Naive thymus-derived CD8-positive, alpha-beta T cell (primary cell): Measurements from ENCODE around the gene CLDN20. TPM values are rescaled to one million over a fixed set of nuclear protein-coding genes. Genes with fewer than 3 reads are reported as not detected.

Source experiments
- ATAC-seq, 2 donors: fragments of 150-1000 bp; cut with Tn5 transposase in 1 of 2; sonication (Bioruptor Pico), chemical (Tn5 transposase) in 1 of 2; 1 replicate in 1 of 2; 2 replicates in 1 of 2; pipeline ENCODE4 v1.10.0; 2021; ENCODE audit warnings: mild to moderate bottlenecking in 2 of 2, moderate library complexity in 2 of 2
- POLR2A ChIA-PET: fragments of 350-600 bp; sonication (Branson Sonifier 250); formaldehyde crosslinking; loops from one replicate; lab custom pipeline; 2021; ENCODE audit warnings: antibody characterized with exemption; lab: Charles Lee
- DNase-seq, 10 donors: peaks; one replicate each; pipeline versions ENCODE4 v3.0.0 to v3.0.0-alpha.2; 2020 to 2022
- H3K27ac Mint-ChIP-seq, 10 donors: one replicate each; pipeline ENCODE4 v1.8.0; 2020 to 2022; ENCODE audit warnings: mild to moderate bottlenecking in 10 of 10, mixed read lengths in 10 of 10, moderate library complexity in 4 of 10, inconsistent platforms in 1 of 10
- H3K27me3 Mint-ChIP-seq, 5 donors: one replicate each; pipeline ENCODE4 v1.8.0; 2021 to 2022; ENCODE audit warnings: mixed read lengths in 5 of 5
- H3K36me3 Mint-ChIP-seq, 3 donors: one replicate each; pipeline ENCODE4 v1.8.0; 2020 to 2022; ENCODE audit warnings: mixed read lengths in 3 of 3, mild to moderate bottlenecking in 2 of 3, inconsistent platforms in 1 of 3
- H3K4me1 Mint-ChIP-seq, 4 donors: one replicate each; pipeline ENCODE4 v1.8.0; 2021 to 2022; ENCODE audit warnings: mixed read lengths in 4 of 4
- H3K4me3 Mint-ChIP-seq, 10 donors: one replicate each; pipeline ENCODE4 v1.8.0; 2020 to 2022; ENCODE audit warnings: mild to moderate bottlenecking in 10 of 10, mixed read lengths in 10 of 10, moderate library complexity in 6 of 10, inconsistent platforms in 1 of 10
- H3K9me3 Mint-ChIP-seq, 9 donors: one replicate each; pipeline ENCODE4 v1.8.0; 2020 to 2022; ENCODE audit warnings: mixed read lengths in 9 of 9, mild to moderate bottlenecking in 3 of 9, inconsistent platforms in 1 of 9, moderate library complexity in 1 of 9
- polyA plus RNA-seq, 3 donors: library from polyadenylated mRNA; unstranded; fragments of 300-500 nt; fragmentation: Illumina TruSeq; gene quantifications; one replicate each; pipeline ENCODE4 v1.2.3, GENCODE V29; 2021
- total RNA-seq, 8 experiments: library from RNA in 2 of 8; stranded (reverse) in 2 of 8; gene quantifications; one replicate each; pipeline ENCODE4 v1.2.3 and lab custom pipeline; 2021 to 2026

The CLDN20 gene
- total and polyA plus RNA-seq, 5 experiments from 2014 or later: not detected

- peaks cover 0 to 69% (median 14%) of the 10 kb centered on the region in 3 donors for H3K36me3 Mint-ChIP-seq
- H3K9me3 Mint-ChIP-seq: no peaks in the 10 kb centered on the region
- POLR2A ChIA-PET: no interaction called here
- H3K4me3 Mint-ChIP-seq: no peak overlapping the region
- no peaks in the 10 kb centered on the region for H3K27me3 Mint-ChIP-seq
- no peak overlapping the region for H3K27ac Mint-ChIP-seq
- ATAC-seq (no peak), DNase-seq (no peak)
- H3K4me1 Mint-ChIP-seq: peaks cover 0 to 27% (median 11%) of the 10 kb centered on the region in 4 donors
Observed at GRCh38 chr6:155274533-155274932, 10.7 kb downstream of the CLDN20 start.

GRCh38 chr6:155275808-155276480, 12.1 kb downstream of the CLDN20 start:
- no peaks in the 10 kb centered on the region for H3K27me3 Mint-ChIP-seq
- no peak overlapping the region for H3K4me3 Mint-ChIP-seq
- ATAC-seq (no peak), DNase-seq (no peak)
- H3K4me1 Mint-ChIP-seq: peaks cover 4 to 30% (median 9%) of the 10 kb centered on the region in 4 donors
- POLR2A ChIA-PET: no interaction called here
- peak overlapping the region in 2 of 10 donors; percentile 29 for H3K27ac Mint-ChIP-seq
- no peaks in the 10 kb centered on the region for H3K9me3 Mint-ChIP-seq
- peaks cover 0 to 67% (median 14%) of the 10 kb centered on the region in 3 donors for H3K36me3 Mint-ChIP-seq

- H3K4me3 Mint-ChIP-seq: no peak overlapping the region
- peaks cover 4 to 30% (median 9%) of the 10 kb centered on the region in 4 donors for H3K4me1 Mint-ChIP-seq
- no peak for ATAC-seq
- no peak for DNase-seq
- no peaks in the 10 kb centered on the region for H3K9me3 Mint-ChIP-seq
- H3K27ac Mint-ChIP-seq: peak overlapping the region in 3 of 10 donors; percentile 12 to 49 (median 48)
- peaks cover 0 to 73% (median 14%) of the 10 kb centered on the region in 3 donors for H3K36me3 Mint-ChIP-seq
- no peaks in the 10 kb centered on the region for H3K27me3 Mint-ChIP-seq
- POLR2A ChIA-PET: no interaction called here
Observed at GRCh38 chr6:155276638-155277037, 12.8 kb downstream of the CLDN20 start.

GRCh38 chr6:155278319-155279049, 14.7 kb downstream of the CLDN20 start:
- no peak for ATAC-seq
- peaks cover 4 to 23% (median 8%) of the 10 kb centered on the region in 4 donors for H3K4me1 Mint-ChIP-seq

GRCh38 chr6:155284775-155285174, 21.0 kb downstream of the CLDN20 start:
- no peak overlapping the region for H3K4me3 Mint-ChIP-seq
- DNase-seq: no peak
- H3K27ac Mint-ChIP-seq: no peak overlapping the region
- H3K4me1 Mint-ChIP-seq: peaks cover 0 to 7% (median 3%) of the 10 kb centered on the region in 4 donors
- no peaks in the 10 kb centered on the region for H3K9me3 Mint-ChIP-seq
- no peaks in the 10 kb centered on the region for H3K27me3 Mint-ChIP-seq
- ATAC-seq: no peak
- peaks cover 9 to 80% (median 31%) of the 10 kb centered on the region in 3 donors for H3K36me3 Mint-ChIP-seq
- POLR2A ChIA-PET: no interaction called here

More at GRCh38 chr6:155278319-155279049, 14.7 kb downstream of the CLDN20 start:
- H3K36me3 Mint-ChIP-seq: peaks cover 3 to 77% (median 18%) of the 10 kb centered on the region in 3 donors
- no peaks in the 10 kb centered on the region for H3K27me3 Mint-ChIP-seq
- H3K4me3 Mint-ChIP-seq: no peak overlapping the region
- POLR2A ChIA-PET: no interaction called here
- no peak for DNase-seq
- no peaks in the 10 kb centered on the region for H3K9me3 Mint-ChIP-seq
- H3K27ac Mint-ChIP-seq: peak overlapping the region in 5 of 10 donors; percentile 9 to 71 (median 29)

- Mint-ChIP-seq H3K27me3 (no peaks in the 10 kb centered on the region), H3K36me3 (peaks cover 20 to 83% (median 36%) of the 10 kb centered on the region in 3 donors), H3K4me3 (no peak overlapping the region), H3K27ac (no peak overlapping the region), H3K9me3 (no peaks in the 10 kb centered on the region), H3K4me1 (peaks cover 3 to 15% (median 8%) of the 10 kb centered on the region in 4 donors)
- DNase-seq (no peak), ATAC-seq (no peak)
- POLR2A ChIA-PET: no interaction called here
Observed at GRCh38 chr6:155287762-155288161, 23.9 kb downstream of the CLDN20 start.

GRCh38 chr6:155290491-155290890, 26.7 kb downstream of the CLDN20 start:
- ATAC-seq: no peak
- Mint-ChIP-seq H3K9me3 (no peaks in the 10 kb centered on the region), H3K4me1 (peaks cover 3 to 27% (median 8%) of the 10 kb centered on the region in 4 donors), H3K4me3 (no peak overlapping the region), H3K27me3 (no peaks in the 10 kb centered on the region), H3K27ac (no peak overlapping the region), H3K36me3 (peaks cover 15 to 81% (median 18%) of the 10 kb centered on the region in 3 donors)
- no peak for DNase-seq
- POLR2A ChIA-PET: interaction anchor here (0.6 to 0.7 kb wide), 2 partner anchors 24 to 1049 kb away, joined by 3 read pairs; no protein-coding TSS in a partner anchor

- no peak for ATAC-seq
- Mint-ChIP-seq H3K4me1 (peaks cover 3 to 27% (median 8%) of the 10 kb centered on the region in 4 donors), H3K4me3 (no peak overlapping the region), H3K27me3 (no peaks in the 10 kb centered on the region), H3K27ac (peak overlapping the region in 1 of 10 donors; percentile 15), H3K9me3 (no peaks in the 10 kb centered on the region), H3K36me3 (peaks cover 15 to 77% (median 18%) of the 10 kb centered on the region in 3 donors)
- POLR2A ChIA-PET: no interaction called here
- no peak for DNase-seq
Observed at GRCh38 chr6:155291291-155291690, 27.5 kb downstream of the CLDN20 start.

GRCh38 chr6:155292711-155293110, 28.9 kb downstream of the CLDN20 start:
- DNase-seq: no peak
- POLR2A ChIA-PET: no interaction called here
- Mint-ChIP-seq H3K9me3 (no peaks in the 10 kb centered on the region), H3K4me1 (peaks cover 3 to 33% (median 8%) of the 10 kb centered on the region in 4 donors), H3K36me3 (peaks cover 15 to 83% (median 24%) of the 10 kb centered on the region in 3 donors), H3K27ac (peak overlapping the region in 2 of 10 donors; percentile 43 to 53), H3K27me3 (no peaks in the 10 kb centered on the region), H3K4me3 (no peak overlapping the region)
- ATAC-seq: no peak

- ATAC-seq (no peak), DNase-seq (no peak)
- peak overlapping the region in 1 of 10 donors; percentile 18 for H3K27ac Mint-ChIP-seq
- peaks cover 0 to 29% (median 5%) of the 10 kb centered on the region in 4 donors for H3K4me1 Mint-ChIP-seq
- H3K36me3 Mint-ChIP-seq: peaks cover 0 to 70% (median 12%) of the 10 kb centered on the region in 3 donors
- POLR2A ChIA-PET: no interaction called here
- H3K27me3 Mint-ChIP-seq: no peaks in the 10 kb centered on the region
- no peaks in the 10 kb centered on the region for H3K9me3 Mint-ChIP-seq
- no peak overlapping the region for H3K4me3 Mint-ChIP-seq
Observed at GRCh38 chr6:155297669-155298068, 33.9 kb downstream of the CLDN20 start.

GRCh38 chr6:155301867-155302266, 38.1 kb downstream of the CLDN20 start:
- H3K36me3 Mint-ChIP-seq: peaks cover 11 to 67% (median 18%) of the 10 kb centered on the region in 3 donors

GRCh38 chr6:155303361-155303870, 39.6 kb downstream of the CLDN20 start:
- POLR2A ChIA-PET: interaction anchor here (1.1 kb wide), 1 partner anchor 10 kb away, joined by 3 read pairs; no protein-coding TSS in a partner anchor
- ATAC-seq: no peak
- Mint-ChIP-seq H3K27me3 (no peaks in the 10 kb centered on the region), H3K27ac (no peak overlapping the region), H3K36me3 (peaks cover 11 to 68% (median 17%) of the 10 kb centered on the region in 3 donors), H3K4me3 (no peak overlapping the region), H3K9me3 (no peaks in the 10 kb centered on the region), H3K4me1 (peaks cover 15 to 38% (median 18%) of the 10 kb centered on the region in 4 donors)
- no peak for DNase-seq

More at GRCh38 chr6:155301867-155302266, 38.1 kb downstream of the CLDN20 start:
- ATAC-seq (no peak), DNase-seq (no peak)
- POLR2A ChIA-PET: no interaction called here
- H3K27me3 Mint-ChIP-seq: no peaks in the 10 kb centered on the region
- H3K4me1 Mint-ChIP-seq: peaks cover 9 to 31% (median 13%) of the 10 kb centered on the region in 4 donors
- H3K27ac Mint-ChIP-seq: peak overlapping the region in 1 of 10 donors; percentile 4
- H3K9me3 Mint-ChIP-seq: no peaks in the 10 kb centered on the region
- no peak overlapping the region for H3K4me3 Mint-ChIP-seq
